DMS 273 (cell line): ENCODE results near the gene PRIM1.
"Not testable (repeated sequence)": the region's sequence is repeated elsewhere in the genome, so short reads cannot be mapped to it uniquely, and the experiment has no call there.

Experiments
- DNase-seq: peaks from one replicate; lab custom pipeline; 2025; ENCODE audit not compliant: unreplicated experiment; lab: John Stamatoyannopoulos, UW

Gene PRIM1

DNA sequence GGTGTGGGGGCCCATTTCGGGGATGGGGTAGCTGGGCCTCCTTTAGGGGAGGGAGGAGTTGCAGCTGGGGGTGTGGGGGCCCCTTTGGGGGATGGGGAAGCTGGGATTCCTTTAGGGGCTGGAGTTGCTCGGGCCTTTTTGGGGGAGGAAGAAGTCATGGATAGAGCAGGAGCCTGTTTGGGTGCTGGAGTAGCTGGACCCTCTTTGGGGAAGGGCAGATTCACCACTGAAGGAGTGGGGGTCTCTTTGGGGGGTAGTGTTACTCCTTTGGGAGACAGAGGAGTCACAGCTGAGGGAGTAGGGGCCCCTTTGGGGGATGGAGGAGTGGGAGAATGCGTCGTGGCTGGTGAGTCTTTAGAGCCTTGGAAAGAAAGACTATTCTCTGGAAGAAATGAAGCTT is 33.5 kb downstream of the PRIM1 start:
- no peak for DNase-seq

DNA sequence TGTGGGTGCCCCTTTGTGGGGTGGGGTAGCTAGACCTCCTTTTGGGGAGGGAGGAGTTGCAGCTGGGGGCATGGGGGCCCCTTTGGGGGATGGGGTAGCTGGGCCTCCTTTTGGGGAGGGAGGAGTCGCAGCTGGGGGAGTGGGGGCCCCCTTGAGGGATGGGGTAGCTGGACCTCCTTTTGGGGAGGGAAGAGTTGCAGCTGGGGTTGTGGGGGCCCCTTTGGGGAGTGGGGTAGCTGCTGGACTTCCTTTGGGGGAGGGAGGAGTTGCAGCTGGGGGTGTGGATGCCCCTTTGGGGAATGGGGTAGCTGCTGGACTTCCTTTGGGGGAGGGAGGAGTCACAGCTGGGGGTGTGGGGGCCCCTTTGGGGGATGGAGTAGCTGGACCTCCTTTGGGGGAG is 34.0 kb downstream of the PRIM1 start:
- no peak for DNase-seq

- DNase-seq: no peak
These were observed 34.9 kb downstream of the PRIM1 start for GRCh38 chr12:56716933-56717880.

DNA sequence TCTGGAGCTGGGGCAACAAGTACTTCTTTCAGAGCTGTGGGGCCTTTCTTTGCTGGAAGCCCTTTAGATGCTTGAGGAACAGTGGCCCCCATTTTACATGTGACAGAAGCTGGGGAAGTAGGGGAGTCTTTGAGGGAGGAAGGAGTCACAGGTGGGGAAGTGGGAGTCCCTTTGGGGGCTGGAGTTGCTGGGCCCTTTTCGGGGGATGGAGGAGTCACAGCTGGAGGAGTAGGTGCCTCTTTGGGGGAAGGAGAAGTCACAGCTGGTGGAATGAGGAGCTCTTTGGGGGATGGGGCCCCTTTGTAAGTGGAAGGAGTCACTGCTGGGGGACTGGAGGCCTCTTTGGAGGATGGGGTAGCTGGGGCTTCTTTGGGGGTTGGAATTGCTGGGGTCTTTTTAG is 35.7 kb downstream of the PRIM1 start:
- DNase-seq: no peak

DNA sequence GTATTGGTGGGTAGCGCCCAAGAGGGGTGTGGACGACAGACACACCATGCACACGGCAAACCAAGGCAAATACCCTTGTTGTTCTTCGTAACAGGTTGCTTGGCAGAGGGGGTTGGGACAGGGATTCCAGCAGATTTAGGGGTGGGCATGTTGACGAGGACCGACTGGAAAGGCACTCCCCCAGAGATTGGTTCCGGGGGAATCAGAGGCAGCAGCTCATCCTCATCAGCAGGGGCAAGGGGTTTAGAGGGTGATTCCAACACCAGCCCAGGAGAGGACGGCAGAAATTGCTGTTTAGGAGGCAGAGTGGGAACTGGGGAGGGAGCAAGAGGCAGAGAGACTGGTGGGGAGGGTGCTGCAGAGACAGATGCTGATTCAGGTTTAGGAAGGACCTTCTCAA is 36.3 kb downstream of the PRIM1 start:
- DNase-seq: no peak

GRCh38 chr12:56714431-56714929 is 37.6 kb downstream of the PRIM1 start:
- no peak for DNase-seq

DNA sequence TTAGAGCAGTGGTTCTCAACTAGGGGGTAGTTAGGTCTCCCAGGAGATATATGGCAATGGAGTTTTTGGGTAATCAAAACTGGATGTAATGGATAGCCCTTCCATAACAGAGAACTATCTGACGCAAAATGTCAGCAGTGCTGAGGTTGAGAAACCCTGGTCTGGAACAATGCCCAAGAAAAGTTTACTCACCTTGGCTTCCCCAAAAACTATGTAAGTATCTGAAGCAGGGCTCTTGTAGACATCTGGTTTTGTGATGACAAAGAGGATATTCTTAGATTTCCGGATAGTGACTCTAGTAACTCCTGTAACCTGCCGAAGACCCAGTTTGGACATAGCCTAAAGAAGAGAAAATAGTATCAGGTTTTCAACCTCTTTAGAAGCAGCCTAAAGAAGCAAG is 38.8 kb downstream of the PRIM1 start:
- no peak for DNase-seq

- no peak for DNase-seq
These were observed 42.3 kb downstream of the PRIM1 start for GRCh38 chr12:56709759-56710376.

GRCh38 chr12:56704522-56704921 is 47.6 kb downstream of the PRIM1 start:
- not testable (repeated sequence) for DNase-seq

DNA sequence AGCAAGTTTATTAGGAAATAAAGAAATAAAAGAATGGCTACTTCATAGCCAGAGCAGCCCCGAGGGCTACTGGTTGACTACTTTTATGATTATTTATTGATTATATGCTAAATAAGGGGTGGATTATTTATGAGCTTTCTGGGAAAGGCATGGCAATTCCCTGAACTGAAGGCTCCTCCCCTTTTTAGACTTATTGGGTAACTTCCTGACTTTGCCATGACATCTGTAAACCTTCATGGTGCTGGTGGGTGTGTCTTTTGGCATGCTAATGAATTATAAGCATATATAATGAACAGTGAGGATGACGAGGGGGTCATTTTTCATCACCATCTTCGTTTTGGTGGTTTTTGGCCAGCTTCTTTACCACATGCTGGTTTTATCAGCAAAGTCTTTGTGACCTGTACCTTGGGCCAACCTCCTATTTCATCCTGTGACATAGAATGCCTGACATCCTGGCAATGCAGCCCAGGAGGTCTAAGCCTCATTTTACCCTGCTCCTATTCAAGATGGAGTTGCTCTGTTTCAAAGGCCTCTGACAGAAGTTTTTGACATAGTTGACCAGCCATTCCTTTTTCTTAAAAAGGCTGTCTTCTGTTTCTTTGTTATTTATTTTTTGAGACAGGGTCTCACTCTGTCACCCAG is 53.0 kb downstream of the PRIM1 start:
- DNase-seq: no peak

- DNase-seq: peak; percentile 35
These were observed 56.6 kb downstream of the PRIM1 start for GRCh38 chr12:56695327-56696101.

- DNase-seq: no peak
These were observed 58.0 kb downstream of the PRIM1 start for GRCh38 chr12:56694161-56694560.

GRCh38 chr12:56688846-56689109 is 63.3 kb downstream of the PRIM1 start:
- no peak for DNase-seq

GRCh38 chr12:56688129-56688845 is 63.8 kb downstream of the PRIM1 start, which contains the start of gene PTGES3:
TSS of gene PTGES3 (minus strand) at chr12:56688284. CDS start at chr12:56687999, 285 bp downstream.
- peak; percentile 98 for DNase-seq

GRCh38 chr12:56687223-56688128 is 64.6 kb downstream of the PRIM1 start:
- DNase-seq: peak; percentile 61

DNA sequence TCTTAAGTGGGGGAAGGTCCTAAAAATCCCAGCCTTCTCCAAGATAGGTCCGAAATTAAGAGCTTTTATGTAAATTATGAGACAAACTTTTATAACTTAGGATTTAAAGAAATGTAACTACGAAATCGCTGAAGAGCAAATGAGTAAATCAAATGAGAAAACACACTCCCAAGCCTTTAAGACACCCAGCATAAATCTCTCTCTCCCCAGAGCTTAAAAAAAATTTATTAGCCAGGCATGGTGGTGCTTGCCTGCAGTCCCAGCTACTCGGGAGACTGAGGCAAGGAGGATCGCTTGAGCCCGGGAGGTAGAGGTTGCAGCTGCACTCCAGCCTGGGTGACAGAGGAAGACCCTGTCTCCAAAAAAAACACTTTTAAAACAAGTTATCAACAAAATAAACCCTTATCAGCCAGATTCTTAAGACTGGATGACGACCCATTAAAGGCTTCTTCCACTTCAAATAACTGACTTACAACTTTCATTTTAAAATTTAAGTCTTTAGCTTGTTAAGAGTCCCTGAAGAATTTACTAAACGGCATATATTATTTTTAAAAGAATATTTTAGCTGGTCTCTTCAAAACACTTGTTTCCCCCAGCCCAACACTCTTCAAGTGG is 67.3 kb downstream of the PRIM1 start:
- DNase-seq: peak; percentile 22

DNA sequence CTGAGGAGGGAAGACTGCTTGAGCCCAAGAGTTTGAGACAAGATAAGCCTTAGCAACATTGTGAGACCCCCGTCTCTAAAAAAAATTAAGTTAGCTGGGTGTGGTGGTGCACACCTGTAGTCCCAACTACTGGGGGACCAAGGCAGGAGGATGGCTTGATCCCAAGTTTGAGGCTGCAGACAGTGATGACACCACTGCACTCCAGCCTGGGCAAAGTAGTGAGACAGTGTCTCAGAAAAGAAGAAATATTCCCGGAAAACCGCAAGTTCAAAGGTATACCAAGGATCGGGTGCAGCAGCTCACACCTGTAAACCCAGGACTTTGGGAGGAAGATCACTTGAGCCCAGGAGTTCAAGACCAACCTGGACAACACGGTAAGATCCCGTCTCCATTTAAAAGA is 69.8 kb downstream of the PRIM1 start:
- DNase-seq: no peak
